ENCODE data around the gene NQO2. TPM values are rescaled to one million over a fixed set of nuclear protein-coding genes. Genes with fewer than 3 reads are reported as not detected.
A peak's percentile ranks its signal among the peaks of the same experiment; 100 is the strongest.
"Not testable (repeated sequence)": the region's sequence is repeated elsewhere in the genome, so short reads cannot be mapped to it uniquely, and the experiment has no call there.

The NQO2 gene
- total RNA-seq, 1 experiment from 2014 or later: 82.9 TPM

DNA sequence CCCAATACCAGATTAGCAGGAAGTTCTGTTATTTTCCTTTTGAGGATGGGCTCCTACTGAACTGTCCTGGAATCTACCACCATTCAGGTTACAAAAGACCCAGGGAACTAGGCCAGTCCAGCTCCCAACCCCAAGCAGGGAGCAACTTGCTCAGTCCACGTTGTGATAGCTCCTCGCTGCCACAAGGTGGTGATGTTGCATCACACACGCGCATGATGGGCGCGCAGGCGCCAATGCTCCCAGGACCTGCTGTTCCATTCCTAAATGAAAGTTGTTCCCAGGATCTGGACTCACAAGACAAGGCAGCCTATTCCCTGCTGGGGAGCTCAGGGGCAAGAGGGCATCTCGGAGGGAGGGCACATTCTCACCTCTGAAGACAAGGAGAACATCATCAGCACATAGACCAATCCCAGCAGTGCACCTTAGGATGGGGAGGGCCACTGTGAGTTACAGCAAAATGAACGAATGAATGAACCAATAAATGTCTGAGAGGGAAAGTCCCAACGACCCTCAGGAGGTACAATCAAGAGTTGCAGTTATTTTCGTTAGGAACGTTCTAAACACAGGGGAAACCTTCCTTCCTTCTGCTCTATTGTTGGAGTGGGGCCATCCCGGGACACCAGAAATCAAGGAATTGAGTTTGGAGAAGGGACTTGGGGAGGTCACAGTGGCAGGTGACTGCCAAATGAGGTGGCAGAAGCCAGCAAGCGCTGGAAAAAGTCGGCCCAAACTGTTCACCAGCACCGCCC lies 1.3 kb upstream of the NQO2 start:
- ChIA-PET CTCF (interaction anchor here (0.6 to 1.8 kb wide), 3 partner anchors 9 to 65 kb away, joined by 3 to 5 read pairs (median 3); no protein-coding TSS in a partner anchor), RAD21 (ENCODE audit: low non-redundant PET in 1 of 2, low total read pairs in 2 of 2, uncharacterized antibody in 2 of 2, unreplicated experiment in 2 of 2) (interaction anchor here in 1 of 2 experiments (1.3 kb wide), 1 partner anchor 55 kb away, joined by 4 read pairs; no protein-coding TSS in a partner anchor), POLR2A (interaction anchor here (1.2 to 3.6 kb wide), 5 partner anchors 8 to 65 kb away, joined by 3 to 21 read pairs (median 12); no protein-coding TSS in a partner anchor)
- peak overlapping the region; percentile 96 for H3K4me2 ChIP-seq (ENCODE audit: low read length)
- H3K9me3 ChIP-seq (ENCODE audit: control insufficient read depth in 1 of 2, insufficient read depth in 1 of 2, low read depth in 1 of 2, low read length in 2 of 2); BruUV-seq (replicated peaks); DNase-seq (ENCODE audit: low read depth, low spot score); H3K36me3 ChIP-seq (ENCODE audit: control insufficient read depth in 1 of 2, insufficient read depth in 2 of 2, low read length in 2 of 2); H3K9me2 ChIP-seq (ENCODE audit: insufficient read depth); H3K27me3 ChIP-seq (ENCODE audit: insufficient read depth, low read length); H4K20me1 ChIP-seq (ENCODE audit: insufficient read depth): not testable (repeated sequence)
- peak overlapping the region; percentile 65 for H3K9ac ChIP-seq (ENCODE audit: low read length)
- peak overlapping the region; percentile 48 for H2AFZ ChIP-seq (ENCODE audit: low read depth, low read length, poor library complexity, severe bottlenecking)
- TF ChIP-seq RAD21 (IDR thresholded peaks at IDR 0.05; ENCODE audit: low read depth): peak; percentile 71
- TF ChIP-seq, protein P1, sequence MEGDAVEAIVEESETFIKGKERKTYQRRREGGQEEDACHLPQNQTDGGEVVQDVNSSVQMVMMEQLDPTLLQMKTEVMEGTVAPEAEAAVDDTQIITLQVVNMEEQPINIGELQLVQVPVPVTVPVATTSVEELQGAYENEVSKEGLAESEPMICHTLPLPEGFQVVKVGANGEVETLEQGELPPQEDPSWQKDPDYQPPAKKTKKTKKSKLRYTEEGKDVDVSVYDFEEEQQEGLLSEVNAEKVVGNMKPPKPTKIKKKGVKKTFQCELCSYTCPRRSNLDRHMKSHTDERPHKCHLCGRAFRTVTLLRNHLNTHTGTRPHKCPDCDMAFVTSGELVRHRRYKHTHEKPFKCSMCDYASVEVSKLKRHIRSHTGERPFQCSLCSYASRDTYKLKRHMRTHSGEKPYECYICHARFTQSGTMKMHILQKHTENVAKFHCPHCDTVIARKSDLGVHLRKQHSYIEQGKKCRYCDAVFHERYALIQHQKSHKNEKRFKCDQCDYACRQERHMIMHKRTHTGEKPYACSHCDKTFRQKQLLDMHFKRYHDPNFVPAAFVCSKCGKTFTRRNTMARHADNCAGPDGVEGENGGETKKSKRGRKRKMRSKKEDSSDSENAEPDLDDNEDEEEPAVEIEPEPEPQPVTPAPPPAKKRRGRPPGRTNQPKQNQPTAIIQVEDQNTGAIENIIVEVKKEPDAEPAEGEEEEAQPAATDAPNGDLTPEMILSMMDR (IDR thresholded peaks at IDR 0.05 in 2 of 3, conservative IDR thresholded peaks at IDR 0.05 in 1 of 3; ENCODE audit: borderline replicate concordance in 1 of 3, insufficient read depth in 1 of 3, low read depth in 2 of 3, low read length in 2 of 3): peak; percentile 42 to 57 (median 52); a peak in 4 of 6 replicates
- intact Hi-C loops (cut with micrococcal nuclease): loop anchor here (2.0 to 5.0 kb wide), 3 partner anchors 64 to 254 kb away; partner anchors contain the start of gene BPHL
- H3K4me1 ChIP-seq (ENCODE audit: control insufficient read depth in 1 of 2, insufficient read depth in 2 of 2, low read length in 2 of 2): peaks cover 18 to 34% of the 10 kb centered on the region in 2 experiments
- peak overlapping the region; percentile 46; the same call in 1 of the 2 replicates for H3K27ac ChIP-seq (ENCODE audit: low read depth, low read length)
- ATAC-seq: peak; percentile 63
- H3K79me2 ChIP-seq (ENCODE audit: insufficient read depth, low read length): peaks cover 30% of the 10 kb centered on the region
- H3K4me3 ChIP-seq (replicated peaks in 1 of 2; ENCODE audit: low read depth in 1 of 2, low read length in 2 of 2): peak overlapping the region; percentile 49 to 70
